ENCODE results near the gene TAS1R2. TPM values are rescaled to one million over a fixed set of nuclear protein-coding genes. Genes with fewer than 3 reads are reported as not detected.

The TAS1R2 gene
- total and polyA plus RNA-seq, 2 donors = not detected

GRCh38 chr1:18869847-18870594, 10.6 kb upstream of the TAS1R2 start:
- no peak overlapping the region for H3K4me3 ChIP-seq (ENCODE audit: low read depth, low read length)
- H3K4me1 ChIP-seq (ENCODE audit: insufficient read depth) = no peaks in the 10 kb centered on the region
- no peak for DNase-seq (ENCODE audit: extremely low spot score)
- no peak overlapping the region for H3K27ac ChIP-seq (ENCODE audit: low read depth)
- no peaks in the 10 kb centered on the region for H3K36me3 ChIP-seq (ENCODE audit: insufficient read depth)
- WGBS = 65% methylated on average over 9 of the region's 9 CpGs

GRCh38 chr1:18868801-18869424, 9.5 kb upstream of the TAS1R2 start:
- Histone ChIP-seq H3K4me3 (ENCODE audit: low read depth, low read length) (no peak overlapping the region), H3K36me3 (ENCODE audit: insufficient read depth) (no peaks in the 10 kb centered on the region), H3K4me1 (ENCODE audit: insufficient read depth) (no peaks in the 10 kb centered on the region), H3K27ac (ENCODE audit: low read depth) (no peak overlapping the region)
- no peak for DNase-seq (ENCODE audit: extremely low spot score)
- 76% methylated on average over 12 of the region's 12 CpGs for WGBS

GRCh38 chr1:18868354-18868753, 8.9 kb upstream of the TAS1R2 start:
- Histone ChIP-seq H3K4me3 (ENCODE audit: low read depth, low read length) (no peak overlapping the region), H3K4me1 (ENCODE audit: insufficient read depth) (no peaks in the 10 kb centered on the region), H3K36me3 (ENCODE audit: insufficient read depth) (no peaks in the 10 kb centered on the region), H3K27ac (ENCODE audit: low read depth) (no peak overlapping the region)
- WGBS = 76% methylated on average over 5 of the region's 5 CpGs
- DNase-seq (ENCODE audit: extremely low spot score) = no peak

- no peak for DNase-seq (ENCODE audit: extremely low spot score)
- Histone ChIP-seq H3K27ac (ENCODE audit: low read depth) (no peak overlapping the region), H3K4me3 (ENCODE audit: low read depth, low read length) (no peak overlapping the region), H3K4me1 (ENCODE audit: insufficient read depth) (no peaks in the 10 kb centered on the region), H3K36me3 (ENCODE audit: insufficient read depth) (no peaks in the 10 kb centered on the region)
- 87% methylated on average over 3 of the region's 3 CpGs for WGBS
Measured at GRCh38 chr1:18866846-18867245, 7.4 kb upstream of the TAS1R2 start.

GRCh38 chr1:18866314-18866713, 6.9 kb upstream of the TAS1R2 start:
- H3K27ac ChIP-seq (ENCODE audit: low read depth) = no peak overlapping the region
- no peaks in the 10 kb centered on the region for H3K4me1 ChIP-seq (ENCODE audit: insufficient read depth)
- no peak overlapping the region for H3K4me3 ChIP-seq (ENCODE audit: low read depth, low read length)
- H3K36me3 ChIP-seq (ENCODE audit: insufficient read depth) = no peaks in the 10 kb centered on the region
- WGBS = 84% methylated on average over 6 of the region's 6 CpGs
- no peak for DNase-seq (ENCODE audit: extremely low spot score)

GRCh38 chr1:18865176-18865575, 5.7 kb upstream of the TAS1R2 start:
- DNase-seq (ENCODE audit: extremely low spot score) = no peak
- 84% methylated on average over 9 of the region's 9 CpGs for WGBS

GRCh38 chr1:18861590-18861989, 2.1 kb upstream of the TAS1R2 start:
- H3K36me3 ChIP-seq (ENCODE audit: insufficient read depth) = no peaks in the 10 kb centered on the region
- DNase-seq (ENCODE audit: extremely low spot score) = no peak
- H3K27ac ChIP-seq (ENCODE audit: low read depth) = no peak overlapping the region
- WGBS = 72% methylated on average over 8 of the region's 8 CpGs
- no peaks in the 10 kb centered on the region for H3K4me1 ChIP-seq (ENCODE audit: insufficient read depth)
- no peak overlapping the region for H3K4me3 ChIP-seq (ENCODE audit: low read depth, low read length)

More at GRCh38 chr1:18865176-18865575, 5.7 kb upstream of the TAS1R2 start:
- H3K27ac ChIP-seq (ENCODE audit: low read depth) = no peak overlapping the region
- no peaks in the 10 kb centered on the region for H3K4me1 ChIP-seq (ENCODE audit: insufficient read depth)
- H3K4me3 ChIP-seq (ENCODE audit: low read depth, low read length) = no peak overlapping the region
- H3K36me3 ChIP-seq (ENCODE audit: insufficient read depth) = no peaks in the 10 kb centered on the region

GRCh38 chr1:18861082-18861481, 1.6 kb upstream of the TAS1R2 start:
- H3K36me3 ChIP-seq (ENCODE audit: insufficient read depth) = no peaks in the 10 kb centered on the region
- DNase-seq (ENCODE audit: extremely low spot score) = no peak
- no peaks in the 10 kb centered on the region for H3K4me1 ChIP-seq (ENCODE audit: insufficient read depth)
- no peak overlapping the region for H3K4me3 ChIP-seq (ENCODE audit: low read depth, low read length)
- no peak overlapping the region for H3K27ac ChIP-seq (ENCODE audit: low read depth)
- 76% methylated on average over 9 of the region's 9 CpGs for WGBS

- WGBS = 92% methylated on average over 7 of the region's 7 CpGs
- DNase-seq (ENCODE audit: extremely low spot score) = no peak
- Histone ChIP-seq H3K4me3 (ENCODE audit: low read depth, low read length) (no peak overlapping the region), H3K36me3 (ENCODE audit: insufficient read depth) (no peaks in the 10 kb centered on the region), H3K27ac (ENCODE audit: low read depth) (no peak overlapping the region), H3K4me1 (ENCODE audit: insufficient read depth) (no peaks in the 10 kb centered on the region)
Measured at GRCh38 chr1:18858070-18858688, 1.3 kb downstream of the TAS1R2 start.

GRCh38 chr1:18856435-18856834, 3.0 kb downstream of the TAS1R2 start:
- no peak overlapping the region for H3K4me3 ChIP-seq (ENCODE audit: low read depth, low read length)
- no peak overlapping the region for H3K27ac ChIP-seq (ENCODE audit: low read depth)
- WGBS = 96% methylated on average over 1 of the region's 1 CpG
- no peaks in the 10 kb centered on the region for H3K36me3 ChIP-seq (ENCODE audit: insufficient read depth)
- DNase-seq (ENCODE audit: extremely low spot score) = no peak
- no peaks in the 10 kb centered on the region for H3K4me1 ChIP-seq (ENCODE audit: insufficient read depth)

- H3K27ac ChIP-seq (ENCODE audit: low read depth) = no peak overlapping the region
- no peak overlapping the region for H3K4me3 ChIP-seq (ENCODE audit: low read depth, low read length)
- no peak for DNase-seq (ENCODE audit: extremely low spot score)
- WGBS = 70% methylated on average over 6 of the region's 6 CpGs
- no peaks in the 10 kb centered on the region for H3K36me3 ChIP-seq (ENCODE audit: insufficient read depth)
- no peaks in the 10 kb centered on the region for H3K4me1 ChIP-seq (ENCODE audit: insufficient read depth)
Measured at GRCh38 chr1:18855573-18855972, 3.9 kb downstream of the TAS1R2 start.

GRCh38 chr1:18854331-18855025, 5.0 kb downstream of the TAS1R2 start:
- WGBS = 89% methylated on average over 49 of the region's 49 CpGs
- Histone ChIP-seq H3K27ac (ENCODE audit: low read depth) (no peak overlapping the region), H3K36me3 (ENCODE audit: insufficient read depth) (no peaks in the 10 kb centered on the region), H3K4me1 (ENCODE audit: insufficient read depth) (no peaks in the 10 kb centered on the region), H3K4me3 (ENCODE audit: low read depth, low read length) (no peak overlapping the region)
- DNase-seq (ENCODE audit: extremely low spot score) = no peak

- DNase-seq (ENCODE audit: extremely low spot score) = no peak
- no peak overlapping the region for H3K27ac ChIP-seq (ENCODE audit: low read depth)
- WGBS = 67% methylated on average over 6 of the region's 6 CpGs
- H3K36me3 ChIP-seq (ENCODE audit: insufficient read depth) = no peaks in the 10 kb centered on the region
- no peaks in the 10 kb centered on the region for H3K4me1 ChIP-seq (ENCODE audit: insufficient read depth)
- no peak overlapping the region for H3K4me3 ChIP-seq (ENCODE audit: low read depth, low read length)
Measured at GRCh38 chr1:18852501-18852900, 7.0 kb downstream of the TAS1R2 start.

All from urinary bladder (tissue), 4 donors.